K562 (cell line): ENCODE measurements around the gene TRIM69. TPM values are rescaled to one million over a fixed set of nuclear protein-coding genes. Genes with fewer than 3 reads are reported as not detected.

ENCODE experiments used
- CHAMP1 ChIP-seq: fragments of 450-650 bp; IDR thresholded peaks from 2 replicates; pipeline ENCODE4 v1.6.1; 2016; ENCODE audit warnings: mild to moderate bottlenecking
- E4F1 ChIP-seq: fragments of 250-450 bp; sonication (Bioruptor Pico); IDR thresholded peaks from 2 replicates; pipeline ENCODE4 v1.5.0; 2021; ENCODE audit warnings: mild to moderate bottlenecking, borderline replicate concordance
- EP400 ChIP-seq: fragments of 450-650 bp; IDR thresholded peaks from 2 replicates; pipeline ENCODE4 v1.6.1; 2017; ENCODE audit warnings: antibody characterized with exemption, mild to moderate bottlenecking, moderate library complexity
- GTF3C2 ChIP-seq: IDR thresholded peaks from 3 replicates; pipeline ENCODE4 v1.6.1; 2011; ENCODE audit warnings: borderline replicate concordance, mild to moderate bottlenecking, moderate library complexity; ENCODE audit not compliant: insufficient read length; ENCODE audit errors: extremely low read depth
- HEY1 ChIP-seq: fragments of 250-450 bp; sonication (Bioruptor Pico); IDR thresholded peaks from 2 replicates; pipeline ENCODE4 v1.5.0; 2020; ENCODE audit warnings: mild to moderate bottlenecking, moderate library complexity, borderline replicate concordance
- PBX2 ChIP-seq, 2 experiments: IDR thresholded peaks in 1 of 2; conservative IDR thresholded peaks in 1 of 2; 2 replicates each; pipeline ENCODE4 v1.6.1; 2016; ENCODE audit warnings: low read depth in 2 of 2, mild to moderate bottlenecking in 1 of 2, missing compliant biosample characterization in 1 of 2, missing genetic modification characterization in 1 of 2, moderate library complexity in 1 of 2
- PRDM10 ChIP-seq: fragments of 450-650 bp; IDR thresholded peaks from 2 replicates; pipeline ENCODE4 v1.6.1; 2018; ENCODE audit not compliant: partially characterized antibody
- polyA plus RNA-seq, 8 experiments: library from polyadenylated mRNA; depleted of rRNA in 4 of 8; stranded (reverse) in 5 of 8; unstranded in 3 of 8; fragments of >200 nt; fragmentation: Nextera tagmentation in 2 of 8; fragmentation: Illumina TruSeq in 1 of 8; extraction: Ambion mirVana in 2 of 8; extraction: Trizol in 1 of 8; gene quantifications; 2 replicates each; pipeline versions ENCODE4 v1.2.1 to v1.2.3, GENCODE V29; 2011 to 2014; ENCODE audit warnings: inconsistent platforms in 1 of 8, missing spikeins in 1 of 8
- total RNA-seq, 7 experiments: library from RNA; depleted of rRNA in 6 of 7; stranded (reverse); fragments of >200 nt in 6 of 7; fragmentation: Illumina TruSeq in 2 of 7; extraction: Trizol in 2 of 7; gene quantifications; 2 replicates each; pipeline versions ENCODE4 v1.2.1 to v1.2.3, GENCODE V29; 2011 to 2021; ENCODE audit warnings: low replicate concordance in 1 of 7
- TF ChIP-seq, protein P1 (sequence below): conservative IDR thresholded peaks from 2 replicates; pipeline ENCODE4 v1.6.1; 2011; ENCODE audit warnings: low read depth, mild to moderate bottlenecking, low read length; ENCODE audit not compliant: control insufficient read depth

TRIM69 gene
- total and polyA plus RNA-seq, 9 of the 15 experiments (the other 6 are each of a cell fraction or from before 2014, with no cell fraction given), result 1.0 to 4.3 (median 2.3) TPM

GRCh38 chr15:44711743-44712345 is 24.5 kb upstream of the TRIM69 start (continued):
- peak; percentile 4; the same call in 1 of the 2 replicates for TF ChIP-seq EP400
- TF ChIP-seq PRDM10, result no peak
- TF ChIP-seq CHAMP1, result 0 out of 2 replicates have a peak, but pooled peaks have one; percentile 55
- TF ChIP-seq GTF3C2, result no peak
- no peak for TF ChIP-seq PBX2 (CRISPR knock-in tag; IDR thresholded peaks at IDR 0.05; ENCODE audit: low read depth)
- TF ChIP-seq PBX2 (tag; conservative IDR thresholded peaks at IDR 0.05; ENCODE audit: low read depth), result no peak
- TF ChIP-seq, protein P1, sequence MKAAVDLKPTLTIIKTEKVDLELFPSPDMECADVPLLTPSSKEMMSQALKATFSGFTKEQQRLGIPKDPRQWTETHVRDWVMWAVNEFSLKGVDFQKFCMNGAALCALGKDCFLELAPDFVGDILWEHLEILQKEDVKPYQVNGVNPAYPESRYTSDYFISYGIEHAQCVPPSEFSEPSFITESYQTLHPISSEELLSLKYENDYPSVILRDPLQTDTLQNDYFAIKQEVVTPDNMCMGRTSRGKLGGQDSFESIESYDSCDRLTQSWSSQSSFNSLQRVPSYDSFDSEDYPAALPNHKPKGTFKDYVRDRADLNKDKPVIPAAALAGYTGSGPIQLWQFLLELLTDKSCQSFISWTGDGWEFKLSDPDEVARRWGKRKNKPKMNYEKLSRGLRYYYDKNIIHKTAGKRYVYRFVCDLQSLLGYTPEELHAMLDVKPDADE, result no peak; the same call in 1 of the 2 replicates
- no peak for TF ChIP-seq HEY1 (CRISPR knock-in tag)
- TF ChIP-seq E4F1 (CRISPR knock-in tag), result no peak
